H54 (cell line): ENCODE results near the gene MAP2K2.
A peak's percentile ranks its signal among the peaks of the same experiment; 100 is the strongest.

Experiments used
- DNase-seq: peaks from one replicate; pipeline ENCODE4 v3.0.0; 2011; ENCODE audit warnings: low spot score, mixed read lengths; ENCODE audit not compliant: insufficient read length
- FAIRE-seq: peaks from 3 replicates; lab custom pipeline; 2011; peaks lifted over from hg19 to GRCh38; lab: Jason Lieb, UNC
- POLR2A ChIP-seq: IDR thresholded peaks from 2 replicates; pipeline ENCODE4 v1.6.1; 2011; ENCODE audit warnings: low read depth, mild to moderate bottlenecking, low read length

The MAP2K2 gene

GRCh38 chr19:4068047-4068966 is 55.6 kb downstream of the MAP2K2 start:
- FAIRE-seq (no peak), DNase-seq (no peak)
- no peak for TF ChIP-seq POLR2A

- FAIRE-seq (no peak), DNase-seq (no peak)
- no peak for TF ChIP-seq POLR2A
These were observed 56.4 kb downstream of the MAP2K2 start for GRCh38 chr19:4067396-4068046.

DNA sequence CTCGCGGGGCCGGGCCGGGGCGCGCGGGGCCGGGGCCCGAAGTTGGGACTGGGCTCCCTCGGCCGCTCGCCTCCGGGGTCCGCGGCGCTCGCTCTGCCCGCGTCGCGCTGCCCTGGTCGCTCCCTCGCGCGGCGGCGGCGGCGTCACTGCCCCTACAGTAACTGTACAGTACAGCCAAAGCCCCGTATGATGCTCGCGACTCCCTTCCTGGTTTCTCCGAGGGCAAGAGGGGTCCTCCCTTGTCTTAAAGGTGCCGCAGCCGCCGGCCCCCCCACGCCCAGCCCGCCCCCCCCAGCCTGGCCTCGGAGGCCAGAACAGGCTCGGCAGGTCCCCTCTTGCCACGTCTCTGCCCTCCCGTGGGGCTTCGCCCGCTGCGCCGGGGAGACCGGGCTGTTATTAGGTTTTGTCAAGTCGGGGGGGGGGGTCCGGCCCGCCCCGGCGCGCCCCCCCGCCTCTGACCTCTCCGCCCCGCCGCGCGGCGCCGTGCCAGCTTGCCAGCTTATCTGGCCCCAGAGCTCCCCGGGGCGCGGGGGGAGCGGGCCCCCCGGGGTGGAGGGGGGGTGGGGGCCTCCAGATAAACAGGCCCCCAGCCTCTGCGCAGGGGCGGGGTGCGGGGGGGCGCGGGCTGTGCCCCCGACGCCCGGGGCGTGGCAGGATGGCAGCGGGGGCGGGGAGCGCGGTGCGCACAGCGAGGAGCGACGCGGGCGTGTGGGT is 57.1 kb downstream of the MAP2K2 start, which contains the start of gene ZBTB7A:
TSS of gene ZBTB7A (minus strand) at position 218 of the 714 bp plus-strand sequence. CDS start 11,667 bp downstream, outside the sequence.
- peak; percentile 96 for DNase-seq
- peak; percentile 49 for TF ChIP-seq POLR2A
- no peak for FAIRE-seq

DNA sequence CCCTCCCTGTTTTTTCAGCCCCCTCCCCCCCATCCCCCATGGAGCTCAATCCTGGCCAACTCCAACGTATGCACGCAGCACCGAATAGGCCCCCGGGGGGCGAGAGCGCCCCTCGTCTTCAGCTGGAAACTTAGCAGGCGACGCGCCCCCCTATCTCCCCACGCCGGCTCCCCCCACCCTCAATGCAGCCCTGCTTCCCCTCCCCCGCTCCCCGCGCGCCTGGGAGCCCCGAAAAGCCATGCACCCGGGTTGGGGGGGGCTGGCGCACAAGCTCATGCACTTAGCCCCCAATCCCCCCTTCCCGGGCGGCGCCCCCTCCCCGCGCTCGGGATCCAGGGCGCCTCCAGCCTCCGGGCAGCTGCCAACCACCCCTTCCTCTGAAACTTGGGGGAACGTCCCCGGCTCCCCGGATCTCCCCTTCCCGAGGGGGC is 57.7 kb downstream of the MAP2K2 start:
- no peak for TF ChIP-seq POLR2A
- DNase-seq (no peak), FAIRE-seq (no peak)

DNA sequence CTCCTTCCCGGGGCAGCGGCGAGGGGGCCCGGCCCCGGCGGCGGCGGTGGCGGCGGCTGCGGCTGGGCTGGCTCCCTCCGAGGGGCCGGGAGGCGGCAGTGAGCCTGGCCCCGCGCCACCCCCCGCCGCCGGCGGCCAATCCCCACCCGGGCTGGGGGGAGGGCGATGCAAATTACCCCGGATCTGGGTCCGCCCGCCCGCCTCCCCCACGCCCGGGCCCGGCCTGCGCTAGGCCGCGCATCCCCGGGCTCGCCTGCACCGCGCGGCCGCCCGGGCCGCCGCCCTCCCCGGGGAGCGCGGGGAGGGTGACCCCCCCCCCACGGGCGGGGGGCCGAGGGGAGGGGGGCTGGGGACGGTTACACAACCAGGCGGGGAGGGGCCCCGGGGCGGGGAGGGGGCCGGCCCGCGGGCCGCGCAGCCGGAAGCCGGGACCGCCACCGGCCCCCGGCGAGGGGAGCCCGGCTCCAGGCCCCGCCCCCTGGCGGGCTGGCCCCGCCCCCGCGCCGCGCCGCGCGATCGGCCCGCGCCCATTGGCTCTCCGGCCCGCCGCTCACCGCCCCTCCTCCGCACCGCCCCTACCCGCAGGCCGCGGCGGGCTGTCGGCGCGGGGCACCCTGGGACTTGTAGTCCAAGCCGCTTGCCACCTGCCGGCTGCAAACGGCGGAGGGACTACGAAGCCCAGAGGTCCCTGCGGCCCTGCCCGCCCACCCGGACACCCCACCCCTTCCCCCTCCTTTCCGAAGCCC is 58.3 kb downstream of the MAP2K2 start:
- 0 out of 2 replicates have a peak, but pooled peaks have one; percentile 19 for TF ChIP-seq POLR2A
- peak; percentile 88 for DNase-seq
- no peak for FAIRE-seq

DNA sequence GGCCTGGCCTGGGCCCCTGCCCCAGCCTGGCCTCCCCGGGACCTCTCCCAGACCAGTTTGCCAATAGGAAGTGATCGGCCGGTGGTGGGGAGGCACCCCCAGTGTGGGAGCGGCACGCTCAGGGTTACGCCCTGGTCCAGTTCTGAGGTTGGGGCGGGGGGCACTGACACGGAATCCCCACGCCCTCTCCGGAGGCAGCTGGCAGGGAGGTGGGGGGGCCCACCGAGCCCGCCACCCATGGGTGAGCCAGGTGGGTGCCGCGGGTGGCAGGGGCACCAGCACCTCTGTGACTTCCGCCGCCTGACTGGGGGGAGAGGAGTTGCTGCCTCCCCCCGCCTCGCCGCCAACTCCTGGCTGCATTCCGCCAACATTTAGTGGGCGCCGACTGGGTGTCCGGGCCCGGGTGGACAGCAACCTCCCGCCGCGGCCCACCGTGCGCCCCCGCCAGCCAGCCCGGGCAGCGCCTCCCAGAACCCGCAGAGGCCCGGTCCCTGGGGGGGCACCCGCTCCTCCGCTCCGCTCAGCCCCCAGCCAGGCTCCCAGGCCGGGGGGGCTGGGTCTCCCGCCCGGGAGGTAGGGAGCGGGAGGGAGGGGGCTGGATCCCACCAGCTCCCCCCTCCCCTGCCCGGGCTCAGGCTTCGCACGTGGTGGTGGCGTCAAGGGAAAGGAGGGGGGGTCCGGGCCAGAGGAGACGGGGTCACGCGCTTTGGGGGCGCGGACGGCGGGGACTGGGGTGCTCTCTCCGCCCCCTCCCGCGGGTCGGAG is 59.2 kb downstream of the MAP2K2 start:
- no peak for FAIRE-seq
- no peak for TF ChIP-seq POLR2A
- no peak for DNase-seq

DNA sequence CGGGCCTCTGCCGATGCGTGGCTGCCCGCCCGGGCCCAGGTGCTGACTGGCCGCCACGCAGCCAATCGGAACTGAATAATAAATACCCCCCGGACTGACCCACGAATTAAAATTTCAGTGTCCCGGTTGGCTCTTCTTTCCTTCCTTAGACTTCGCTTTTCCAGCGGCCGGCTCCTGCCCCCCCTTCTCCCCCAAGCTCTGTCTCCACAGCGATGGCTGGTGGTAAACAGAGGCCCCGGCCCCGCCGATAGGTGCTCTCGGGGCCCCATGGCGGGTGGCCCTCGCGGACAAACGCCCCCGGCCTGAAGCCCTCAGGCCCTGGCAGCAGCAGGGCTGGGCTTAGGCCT is 59.8 kb downstream of the MAP2K2 start:
- TF ChIP-seq POLR2A, result no peak
- FAIRE-seq (no peak), DNase-seq (no peak)

GRCh38 chr19:4063369-4064148 is 60.4 kb downstream of the MAP2K2 start:
- DNase-seq (no peak), FAIRE-seq (no peak)
- TF ChIP-seq POLR2A, result no peak

DNA sequence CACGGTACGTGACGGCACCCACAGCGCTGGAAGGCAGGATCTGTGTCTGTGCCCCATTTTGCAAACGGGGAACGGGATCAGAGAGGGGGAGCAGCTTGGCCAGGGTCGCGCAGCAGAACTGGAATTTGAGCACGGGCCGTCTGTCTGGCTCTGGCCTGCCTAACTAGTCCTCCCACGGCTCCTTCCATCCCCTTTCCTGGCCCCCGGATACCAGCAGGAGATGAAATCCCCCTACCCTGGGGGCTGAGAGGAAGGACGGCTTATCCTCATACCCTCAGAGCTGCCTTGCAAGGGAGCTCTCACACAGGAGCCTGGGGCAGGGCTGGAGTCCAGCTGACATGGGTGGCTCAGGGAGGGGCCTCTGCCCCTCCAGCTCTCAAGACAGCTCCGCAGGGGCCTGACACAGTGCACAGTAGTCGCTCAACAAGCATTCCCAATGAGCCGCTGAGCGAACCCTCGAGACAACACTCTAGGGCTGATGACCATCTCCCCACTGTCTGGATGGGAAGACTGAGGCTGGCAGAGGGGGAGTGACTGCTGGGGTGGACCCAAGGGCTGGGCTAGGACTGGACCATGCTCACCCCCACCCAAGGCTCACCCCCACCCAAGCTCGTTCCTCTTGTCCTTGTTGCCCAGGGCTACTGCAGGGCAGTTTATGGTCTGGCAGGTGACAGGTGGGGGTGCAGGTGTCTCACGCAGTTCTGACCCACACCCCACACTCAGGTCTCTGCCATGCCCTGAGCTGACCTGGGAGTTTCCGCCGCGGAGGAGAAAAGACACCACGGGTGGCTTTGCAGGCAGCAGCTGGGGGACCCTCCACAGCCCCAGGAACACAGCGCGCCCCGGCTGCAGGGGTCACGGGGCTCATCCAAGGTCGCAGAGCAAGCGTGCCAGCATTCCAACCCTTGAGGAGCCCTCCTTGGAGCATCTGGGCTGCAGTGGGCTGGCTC is 61.2 kb downstream of the MAP2K2 start:
- DNase-seq (no peak), FAIRE-seq (no peak)
- TF ChIP-seq POLR2A, result no peak

DNA sequence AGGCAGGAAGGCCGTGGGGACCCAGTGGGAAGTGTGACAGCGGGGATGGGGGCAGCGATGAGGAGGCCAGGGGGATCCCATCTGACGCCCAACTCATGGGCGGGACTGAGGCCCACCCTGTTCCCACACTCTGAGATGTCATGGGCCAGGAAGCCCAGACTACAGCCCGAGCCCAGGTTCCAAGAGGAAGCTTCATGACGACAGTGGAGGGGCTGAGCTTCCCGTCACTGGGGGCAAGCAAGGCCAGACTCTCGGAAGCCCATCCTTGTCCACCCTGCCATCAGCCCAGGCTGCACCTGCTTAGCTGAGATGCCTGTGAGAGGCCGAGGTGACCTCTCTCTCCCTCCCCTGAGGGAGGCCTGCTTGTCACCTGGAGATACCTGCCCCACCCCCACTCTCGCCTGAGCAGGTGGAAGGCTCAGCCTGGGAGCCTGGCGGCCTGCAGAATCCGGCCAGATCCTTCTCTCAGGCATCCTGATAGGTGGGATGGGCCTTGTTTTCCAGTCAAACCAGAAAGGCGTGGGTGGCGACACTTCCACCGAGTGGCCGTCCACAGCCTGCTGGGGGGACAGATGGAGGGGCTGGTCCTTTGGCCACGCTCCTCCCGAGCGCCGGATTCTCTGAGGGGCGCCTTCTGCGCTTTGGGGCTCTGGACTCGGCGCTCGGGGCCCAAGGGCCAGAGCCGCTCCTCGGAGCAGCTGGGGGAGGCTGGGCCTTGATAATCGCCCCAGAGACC is 62.1 kb downstream of the MAP2K2 start:
- no peak for FAIRE-seq

More for the DNA sequence above, 62.1 kb downstream of the MAP2K2 start:
- DNase-seq, result no peak
- TF ChIP-seq POLR2A, result no peak
